ENCODE measurements around the gene SREBF1.

GRCh38 chr17:17778308-17779014, 58.3 kb downstream of the SREBF1 start:
- TF ChIP-seq, protein P1, sequence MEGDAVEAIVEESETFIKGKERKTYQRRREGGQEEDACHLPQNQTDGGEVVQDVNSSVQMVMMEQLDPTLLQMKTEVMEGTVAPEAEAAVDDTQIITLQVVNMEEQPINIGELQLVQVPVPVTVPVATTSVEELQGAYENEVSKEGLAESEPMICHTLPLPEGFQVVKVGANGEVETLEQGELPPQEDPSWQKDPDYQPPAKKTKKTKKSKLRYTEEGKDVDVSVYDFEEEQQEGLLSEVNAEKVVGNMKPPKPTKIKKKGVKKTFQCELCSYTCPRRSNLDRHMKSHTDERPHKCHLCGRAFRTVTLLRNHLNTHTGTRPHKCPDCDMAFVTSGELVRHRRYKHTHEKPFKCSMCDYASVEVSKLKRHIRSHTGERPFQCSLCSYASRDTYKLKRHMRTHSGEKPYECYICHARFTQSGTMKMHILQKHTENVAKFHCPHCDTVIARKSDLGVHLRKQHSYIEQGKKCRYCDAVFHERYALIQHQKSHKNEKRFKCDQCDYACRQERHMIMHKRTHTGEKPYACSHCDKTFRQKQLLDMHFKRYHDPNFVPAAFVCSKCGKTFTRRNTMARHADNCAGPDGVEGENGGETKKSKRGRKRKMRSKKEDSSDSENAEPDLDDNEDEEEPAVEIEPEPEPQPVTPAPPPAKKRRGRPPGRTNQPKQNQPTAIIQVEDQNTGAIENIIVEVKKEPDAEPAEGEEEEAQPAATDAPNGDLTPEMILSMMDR (IDR thresholded peaks at IDR 0.05 in 2 of 3, conservative IDR thresholded peaks at IDR 0.05 in 1 of 3; ENCODE audit: borderline replicate concordance in 1 of 3, insufficient read depth in 1 of 3, low read depth in 2 of 3, low read length in 2 of 3), result no peak
- TF ChIP-seq SRF (IDR thresholded peaks at IDR 0.05; ENCODE audit: low read depth), result no peak
- TF ChIP-seq, protein P2, sequence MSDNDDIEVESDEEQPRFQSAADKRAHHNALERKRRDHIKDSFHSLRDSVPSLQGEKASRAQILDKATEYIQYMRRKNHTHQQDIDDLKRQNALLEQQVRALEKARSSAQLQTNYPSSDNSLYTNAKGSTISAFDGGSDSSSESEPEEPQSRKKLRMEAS (IDR thresholded peaks at IDR 0.05), result no peak
- no peak for TF ChIP-seq EZH2 (IDR thresholded peaks at IDR 0.05)

Data from HCT116 (cell line).